H1 (cell line): ENCODE data around the gene TAX1BP1. TPM values are rescaled to one million over a fixed set of nuclear protein-coding genes. Genes with fewer than 3 reads are reported as not detected.

ENCODE experiments used
- CTCF ChIA-PET: fragments of 300-600 bp; sonication (Branson Sonifier 250); formaldehyde crosslinking; loops from one replicate; lab custom pipeline; 2021; ENCODE audit not compliant: partially characterized antibody; lab: Charles Lee
- POLR2A ChIA-PET: fragments of 300-600 bp; sonication (Branson Sonifier 250); formaldehyde crosslinking; loops from one replicate; lab custom pipeline; 2021; ENCODE audit warnings: inconsistent platforms; ENCODE audit not compliant: partially characterized antibody; lab: Charles Lee
- DNase-seq, 2 experiments: peaks; one replicate each; pipeline versions ENCODE4 v3.0.0 to v3.0.0-alpha.2; 2010 to 2022; ENCODE audit warnings: low spot score in 2 of 2, low read depth in 1 of 2, mixed read lengths in 1 of 2
- FAIRE-seq: peaks from 2 replicates; lab custom pipeline; 2011; peaks lifted over from hg19 to GRCh38; lab: Jason Lieb, UNC
- H2AFZ ChIP-seq: 2 replicates; pipeline ENCODE4 v1.8.1; 2012; ENCODE audit warnings: low read length, inconsistent platforms
- H2AK5ac ChIP-seq: 2 replicates; pipeline ENCODE4 v1.6.1; 2013; ENCODE audit warnings: low read depth, low read length
- H2BK120ac ChIP-seq: replicated peaks from 2 replicates; pipeline ENCODE3; 2013; ENCODE audit warnings: low read depth, low read length, inconsistent platforms
- H2BK12ac ChIP-seq: 2 replicates; pipeline ENCODE4 v1.6.1; 2013; ENCODE audit warnings: low read depth, low read length
- H2BK15ac ChIP-seq: 2 replicates; pipeline ENCODE4 v1.6.1; 2013; ENCODE audit warnings: low read length
- H2BK20ac ChIP-seq: 2 replicates; pipeline ENCODE4 v1.6.1; 2013; ENCODE audit warnings: low read length
- H2BK5ac ChIP-seq: 2 replicates; pipeline ENCODE4 v1.6.1; 2013; ENCODE audit warnings: low read depth, low read length
- H3K14ac ChIP-seq: 2 replicates; pipeline ENCODE4 v1.6.1; 2013; ENCODE audit warnings: inconsistent platforms; ENCODE audit not compliant: insufficient read length
- H3K18ac ChIP-seq: 2 replicates; pipeline ENCODE4 v1.6.1; 2013; ENCODE audit warnings: low read length; ENCODE audit errors: extremely low read depth
- H3K23ac ChIP-seq: 2 replicates; pipeline ENCODE4 v1.6.1; 2013; ENCODE audit warnings: inconsistent platforms; ENCODE audit not compliant: insufficient read length
- H3K23me2 ChIP-seq: 2 replicates; pipeline ENCODE4 v1.6.1; 2013; ENCODE audit warnings: low read depth, low read length
- H3K27ac ChIP-seq: 2 replicates; pipeline ENCODE4 v1.6.1; 2011; ENCODE audit warnings: low read depth, low read length, inconsistent platforms
- H3K27me3 ChIP-seq, 4 experiments: replicated peaks in 1 of 4; 1 replicate in 1 of 4; 2 replicates in 3 of 4; pipeline versions ENCODE4 v1.6.1 to v1.8.1; 2011 to 2013; ENCODE audit warnings: low read length in 3 of 4, mild to moderate bottlenecking in 3 of 4, inconsistent platforms in 2 of 4, mixed read lengths in 2 of 4, moderate library complexity in 1 of 4; ENCODE audit not compliant: control insufficient read depth in 3 of 4, insufficient read depth in 3 of 4; ENCODE audit errors: extremely low read depth in 1 of 4
- H3K36me3 ChIP-seq, 4 experiments: 2 replicates each; pipeline versions ENCODE4 v1.6.1 to v1.8.1; 2011 to 2013; ENCODE audit warnings: mild to moderate bottlenecking in 4 of 4, low read length in 3 of 4, moderate library complexity in 2 of 4, control low read depth in 1 of 4, inconsistent platforms in 1 of 4; ENCODE audit not compliant: insufficient read depth in 4 of 4, control insufficient read depth in 2 of 4
- H3K4ac ChIP-seq: replicated peaks from 2 replicates; pipeline ENCODE3; 2013; ENCODE audit warnings: low read length, low read depth, mixed read lengths, inconsistent platforms; ENCODE audit not compliant: insufficient read length
- H3K4me1 ChIP-seq, 4 experiments: replicated peaks in 1 of 4; 1 replicate in 1 of 4; 2 replicates in 3 of 4; pipeline versions ENCODE4 v1.6.1 to v1.8.1; 2011 to 2013; ENCODE audit warnings: low read length in 3 of 4, inconsistent platforms in 2 of 4, mixed read lengths in 1 of 4; ENCODE audit not compliant: insufficient read depth in 4 of 4, control insufficient read depth in 3 of 4
- H3K4me2 ChIP-seq, 2 experiments: 2 replicates each; pipeline versions ENCODE4 v1.6.1 to v1.8.1; 2011 to 2013; ENCODE audit warnings: low read depth in 2 of 2, low read length in 2 of 2, control low read depth in 1 of 2, inconsistent platforms in 1 of 2, mild to moderate bottlenecking in 1 of 2; ENCODE audit not compliant: insufficient read depth in 1 of 2
- H3K4me3 ChIP-seq, 4 experiments: fragments of 200-600, 300-600 bp in 1 of 4; sonication (generic), shearing (Covaris generic), sonication (Bioruptor Twin) in 1 of 4; 2 replicates each; pipeline versions ENCODE4 v1.5.1 to v1.8.1; 2011 to 2016; ENCODE audit warnings: low read length in 4 of 4, low read depth in 3 of 4, control low read depth in 2 of 4, inconsistent platforms in 2 of 4, mild to moderate bottlenecking in 2 of 4, mixed read lengths in 1 of 4, moderate library complexity in 1 of 4; ENCODE audit not compliant: insufficient read depth in 2 of 4; ENCODE audit errors: extremely low read depth in 1 of 4
- H3K56ac ChIP-seq: replicated peaks from 2 replicates; pipeline ENCODE3; 2013; ENCODE audit warnings: low read depth, mild to moderate bottlenecking, mixed read lengths, low read length, inconsistent platforms; ENCODE audit not compliant: insufficient read length
- H3K79me1 ChIP-seq: 2 replicates; pipeline ENCODE4 v1.6.1; 2013; ENCODE audit warnings: low read depth, low read length, control low read depth
- H3K79me2 ChIP-seq, 2 experiments: 2 replicates each; pipeline versions ENCODE4 v1.6.1 to v1.8.1; 2012 to 2013; ENCODE audit warnings: low read length in 2 of 2, mild to moderate bottlenecking in 2 of 2, inconsistent platforms in 1 of 2; ENCODE audit not compliant: insufficient read depth in 2 of 2, control insufficient read depth in 1 of 2
- H3K9ac ChIP-seq, 4 experiments: replicated peaks in 1 of 4; 1 replicate in 1 of 4; 2 replicates in 3 of 4; pipeline versions ENCODE4 v1.6.1 to v1.8.1; 2011 to 2013; ENCODE audit warnings: low read depth in 3 of 4, low read length in 3 of 4, control low read depth in 2 of 4, mild to moderate bottlenecking in 2 of 4, moderate library complexity in 2 of 4, inconsistent platforms in 1 of 4; ENCODE audit errors: extremely low read depth in 1 of 4
- H3K9me3 ChIP-seq, 2 experiments: 2 replicates each; pipeline versions ENCODE4 v1.6.1 to v1.8.1; 2012 to 2013; ENCODE audit warnings: mild to moderate bottlenecking in 2 of 2, moderate library complexity in 2 of 2, control low read depth in 1 of 2, inconsistent platforms in 1 of 2, low read depth in 1 of 2, low read length in 1 of 2, mixed read lengths in 1 of 2; ENCODE audit not compliant: insufficient read depth in 2 of 2
- H4K20me1 ChIP-seq, 2 experiments: replicated peaks in 1 of 2; 2 replicates each; pipeline versions ENCODE3 to v1.8.1; 2011 to 2013; ENCODE audit warnings: inconsistent platforms in 2 of 2, low read length in 2 of 2, mild to moderate bottlenecking in 1 of 2; ENCODE audit not compliant: insufficient read depth in 2 of 2, control insufficient read depth in 1 of 2
- H4K5ac ChIP-seq: 2 replicates; pipeline ENCODE4 v1.6.1; 2013; ENCODE audit warnings: low read length, low read depth, mixed read lengths, inconsistent platforms; ENCODE audit not compliant: insufficient read length
- H4K8ac ChIP-seq: 2 replicates; pipeline ENCODE4 v1.8.0; 2013; ENCODE audit warnings: mild to moderate bottlenecking, moderate library complexity, low read length, inconsistent platforms; ENCODE audit not compliant: insufficient read depth; ENCODE audit errors: extremely low read depth
- H4K91ac ChIP-seq: replicated peaks from 2 replicates; pipeline ENCODE3; 2013; ENCODE audit warnings: low read length, mixed read lengths, inconsistent platforms; ENCODE audit not compliant: insufficient read length
- BRCA1 ChIP-seq: IDR thresholded peaks from 2 replicates; pipeline ENCODE4 v1.6.1; 2012; ENCODE audit warnings: low read depth, low read length, improper control_type of control experiment
- CBX5 ChIP-seq: fragments of 300-800, 300-1000 bp; sonication (generic); IDR thresholded peaks from 2 replicates; pipeline ENCODE4 v1.7.1; 2016; ENCODE audit warnings: antibody characterized with exemption, low read length, low read depth
- CBX8 ChIP-seq: fragments of 300-800, 300-1000 bp; sonication (generic); IDR thresholded peaks from 2 replicates; pipeline ENCODE4 v1.7.1; 2016; ENCODE audit warnings: low read depth, low read length, borderline replicate concordance
- HDAC2 ChIP-seq, 2 experiments: fragments of 300-600 bp in 1 of 2; sonication (generic) in 1 of 2; IDR thresholded peaks; 2 replicates each; pipeline ENCODE4 v1.6.1; 2011 to 2012; ENCODE audit warnings: low read depth in 2 of 2, low read length in 2 of 2, mild to moderate bottlenecking in 2 of 2, moderate library complexity in 2 of 2, borderline replicate concordance in 1 of 2, inconsistent platforms in 1 of 2
- SAP30 ChIP-seq: fragments of 300-600 bp; sonication (generic); IDR thresholded peaks from 2 replicates; pipeline ENCODE4 v1.7.1; 2012; ENCODE audit warnings: low read length, moderate library complexity, mild to moderate bottlenecking, inconsistent platforms; ENCODE audit not compliant: insufficient read depth, insufficient replicate concordance
- TAF7 ChIP-seq: optimal IDR thresholded peaks from 2 replicates; pipeline ENCODE3; 2011; ENCODE audit warnings: low read depth, mild to moderate bottlenecking, inconsistent platforms, low read length, moderate library complexity, borderline replicate concordance
- WGBS, 2 experiments: shearing (Covaris generic) in 1 of 2; methylation state at CpG; one replicate each; pipeline versions ENCODE4 v1.1.6 to v1.1.7; 2013 to 2015; ENCODE audit warnings: low lambda C conversion rate in 2 of 2, mixed read lengths in 2 of 2, inconsistent platforms in 1 of 2, low coverage in 1 of 2, missing lambda C conversion rate in 1 of 2; ENCODE audit not compliant: insufficient replicate concordance in 2 of 2, insufficient coverage in 1 of 2, insufficient read length in 1 of 2; ENCODE audit errors: extremely low coverage in 1 of 2, missing lambda C conversion rate in 1 of 2; 5-methylcytosine and 5-hydroxymethylcytosine counted together
- polyA plus RNA-seq, 7 experiments: library from polyadenylated mRNA; depleted of rRNA in 3 of 7; stranded (reverse) in 5 of 7; unstranded in 2 of 7; fragments of >200 nt in 5 of 7; fragments of 200-250 nt in 2 of 7; gene quantifications; 1 replicate in 5 of 7; 2 replicates in 1 of 7; 4 replicates in 1 of 7; pipeline versions ENCODE4 v1.2.1 to v1.2.3, GENCODE V29; 2011 to 2013; ENCODE audit warnings: missing spikeins in 2 of 7, mixed read lengths in 2 of 7
- total RNA-seq: library from RNA; stranded (reverse); fragmentation: NEBNext Ultra II Directional; extraction: Animal tissue kit (Norgen Biotek cat#: 25700); gene quantifications from 2 replicates; pipeline ENCODE4 v1.2.1, GENCODE V29; 2021
- TF ChIP-seq, protein P1 (sequence below): IDR thresholded peaks from 2 replicates; pipeline ENCODE4 v1.6.1; 2012; ENCODE audit warnings: inconsistent platforms

TAX1BP1 gene
- total and polyA plus RNA-seq, 2 of the 8 experiments (the other 6 are each of a cell fraction or from before 2014, with no cell fraction given) = 56.0 to 62.7 TPM

DNA sequence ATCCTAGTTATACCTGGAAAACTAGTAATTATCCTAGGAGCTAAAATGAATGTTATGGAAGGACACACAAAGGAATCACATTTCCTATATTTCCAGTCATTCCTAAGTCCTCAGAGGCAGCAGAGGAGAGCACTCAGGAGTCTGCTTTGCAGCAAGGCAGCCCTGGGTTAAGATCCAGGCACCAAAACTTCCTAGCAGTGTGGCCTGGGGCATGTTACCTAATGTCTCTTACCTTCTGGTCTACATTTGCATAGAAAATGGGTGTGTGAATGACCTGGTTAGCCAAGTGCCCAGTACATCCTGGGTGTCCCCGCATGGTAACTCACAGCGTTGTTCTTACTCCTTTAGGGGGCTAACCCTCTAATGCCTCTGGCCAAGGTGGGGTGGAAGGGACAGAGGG, 135.9 kb downstream of the TAX1BP1 start:
- no peak overlapping the region for H3K9ac ChIP-seq
- TF ChIP-seq TAF7 (no peak), BRCA1 (no peak), HDAC2 (IDR thresholded peaks at IDR 0.05; ENCODE audit: borderline replicate concordance in 1 of 2, low read depth in 2 of 2, low read length in 2 of 2) (no peak), CBX8 (no peak), CBX5 (no peak), SAP30 (no peak)
- TF ChIP-seq, protein P1, sequence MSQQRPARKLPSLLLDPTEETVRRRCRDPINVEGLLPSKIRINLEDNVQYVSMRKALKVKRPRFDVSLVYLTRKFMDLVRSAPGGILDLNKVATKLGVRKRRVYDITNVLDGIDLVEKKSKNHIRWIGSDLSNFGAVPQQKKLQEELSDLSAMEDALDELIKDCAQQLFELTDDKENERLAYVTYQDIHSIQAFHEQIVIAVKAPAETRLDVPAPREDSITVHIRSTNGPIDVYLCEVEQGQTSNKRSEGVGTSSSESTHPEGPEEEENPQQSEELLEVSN = no peak
- TF ChIP-seq, all 59 proteins: peak for 0
- no peak overlapping the region for H3K14ac ChIP-seq
- H2BK15ac ChIP-seq = no peak overlapping the region
- no peaks in the 10 kb centered on the region for H4K20me1 ChIP-seq
- no peak overlapping the region for H2BK12ac ChIP-seq
- H2AFZ ChIP-seq = no peak overlapping the region
- H4K5ac ChIP-seq = no peak overlapping the region
- WGBS, 2 experiments = 93% methylated on average over 2 of the region's 2 CpGs; no CpG with 5 or more reads in 1 of the 2 experiments
- POLR2A ChIA-PET = interaction anchor here (1.1 kb wide), 1 partner anchor 9 kb away, joined by 3 read pairs; no protein-coding TSS in a partner anchor
- CTCF ChIA-PET = interaction anchor here (1.2 kb wide), 1 partner anchor 39 kb away, joined by 4 read pairs; no protein-coding TSS in a partner anchor
- H3K4ac ChIP-seq = no peak overlapping the region
- no peaks in the 10 kb centered on the region for H3K27me3 ChIP-seq
- H3K4me1 ChIP-seq = peaks cover 0 to 2% (median 0%) of the 10 kb centered on the region in 4 experiments; a peak in 2 of 7 replicates
- H3K9me3 ChIP-seq = no peaks in the 10 kb centered on the region
- H2BK20ac ChIP-seq = no peak overlapping the region
- no peak overlapping the region for H2BK120ac ChIP-seq
- H3K36me3 ChIP-seq = no peaks in the 10 kb centered on the region
- H3K23me2 ChIP-seq = no peaks in the 10 kb centered on the region
- no peak overlapping the region for H3K23ac ChIP-seq
- no peak overlapping the region for H3K18ac ChIP-seq
- no peaks in the 10 kb centered on the region for H3K79me1 ChIP-seq
- FAIRE-seq (no peak), DNase-seq (no peak)
- no peak overlapping the region for H3K56ac ChIP-seq
- no peak overlapping the region for H3K27ac ChIP-seq
- no peak overlapping the region for H2AK5ac ChIP-seq
- H2BK5ac ChIP-seq = no peak overlapping the region
- H4K8ac ChIP-seq = no peak overlapping the region
- H4K91ac ChIP-seq = no peak overlapping the region
- H3K79me2 ChIP-seq = no peaks in the 10 kb centered on the region
- no peak overlapping the region for H3K4me3 ChIP-seq
- no peak overlapping the region for H3K4me2 ChIP-seq
